GF-D8 (cell line): ENCODE results near the gene MPC1L.
A peak's percentile ranks its signal among the peaks of the same experiment; 100 is the strongest.

Experiments
- DNase-seq: peaks from one replicate; lab custom pipeline; 2025; lab: John Stamatoyannopoulos, UW

The MPC1L gene

DNA sequence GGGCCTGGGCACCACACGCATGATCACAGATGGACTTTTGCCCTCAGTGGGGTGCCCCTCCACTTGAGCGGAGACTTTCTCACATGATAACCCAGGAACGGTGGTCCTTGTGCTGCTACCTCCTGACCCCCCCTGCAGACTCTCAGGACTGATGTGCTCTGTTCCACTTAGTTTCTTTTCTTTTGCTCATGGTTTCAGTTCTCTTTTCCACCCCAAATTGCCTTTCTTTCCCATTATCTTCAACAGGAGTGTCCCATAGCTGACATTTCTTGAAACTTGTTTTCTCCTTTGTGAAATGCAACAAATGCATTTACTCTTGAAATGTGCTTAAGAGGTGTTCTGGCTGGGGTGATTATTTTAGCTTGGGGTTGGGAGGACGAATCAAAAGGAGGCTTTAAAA is 9.0 kb downstream of the MPC1L start:
- DNase-seq = no peak

DNA sequence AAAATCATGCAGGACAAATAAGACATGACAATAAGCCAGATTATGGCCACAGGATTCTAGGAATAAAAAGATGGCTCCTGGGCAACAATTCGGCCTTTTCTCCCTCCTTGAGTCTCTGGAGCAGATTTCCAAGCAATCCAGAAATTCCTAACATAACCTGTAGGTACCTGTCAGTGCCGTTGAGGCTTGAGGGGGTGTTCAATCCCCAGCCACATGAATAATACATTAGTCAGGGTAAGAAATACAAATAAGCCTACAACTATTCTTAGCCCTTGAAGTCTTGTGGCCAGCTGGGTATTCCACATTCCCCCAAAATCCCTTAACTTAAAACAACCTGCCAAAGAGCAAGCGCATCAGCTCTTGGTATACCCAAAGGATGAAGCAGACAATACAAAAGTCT is 14.5 kb downstream of the MPC1L start:
- DNase-seq = no peak

DNA sequence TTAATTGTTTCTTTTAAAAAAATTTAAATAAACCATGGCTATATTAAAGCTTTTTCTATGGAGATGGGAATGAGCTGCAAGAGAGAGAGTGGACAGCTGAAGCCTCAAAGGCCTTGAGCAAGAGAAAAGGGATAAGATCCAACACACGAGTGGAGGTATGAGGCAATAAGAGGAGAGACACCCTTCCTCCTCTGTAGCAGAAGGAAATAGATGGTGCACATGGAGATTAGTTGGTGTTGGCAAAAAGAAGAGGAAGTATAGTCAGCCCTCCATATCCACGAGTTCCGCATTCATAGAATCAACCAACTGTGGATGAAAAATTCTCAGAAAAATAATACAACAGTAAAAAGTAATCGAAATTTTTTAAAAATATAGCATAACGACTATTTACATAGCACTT is 20.9 kb downstream of the MPC1L start:
- peak; percentile 91 for DNase-seq

DNA sequence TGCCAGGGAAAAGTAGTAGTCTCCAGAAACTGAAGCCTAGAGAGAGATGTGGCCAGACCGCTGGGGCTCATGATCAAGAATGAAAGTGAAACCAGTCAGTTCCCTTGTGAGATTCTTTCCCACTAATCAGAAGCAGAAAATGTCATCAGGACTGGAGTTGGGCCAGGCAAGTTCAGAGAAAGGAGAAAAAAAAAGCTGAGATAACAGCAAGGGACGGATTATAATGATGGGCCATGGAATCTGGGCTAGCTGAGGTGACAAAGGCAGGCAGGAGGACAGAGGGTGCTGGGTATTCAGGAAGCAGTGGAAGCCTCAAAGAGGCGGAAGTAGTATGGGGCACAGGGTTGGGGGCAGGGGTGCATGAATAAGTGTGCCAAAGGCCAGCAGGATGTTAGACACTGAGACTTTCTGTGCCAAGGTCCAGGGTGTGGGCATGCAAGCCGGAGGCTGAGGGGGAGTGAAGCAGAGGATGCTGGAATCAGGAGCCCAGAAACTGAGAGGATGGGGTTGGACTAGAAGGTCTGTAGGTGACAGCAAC is 21.7 kb downstream of the MPC1L start:
- peak; percentile 58 for DNase-seq

DNA sequence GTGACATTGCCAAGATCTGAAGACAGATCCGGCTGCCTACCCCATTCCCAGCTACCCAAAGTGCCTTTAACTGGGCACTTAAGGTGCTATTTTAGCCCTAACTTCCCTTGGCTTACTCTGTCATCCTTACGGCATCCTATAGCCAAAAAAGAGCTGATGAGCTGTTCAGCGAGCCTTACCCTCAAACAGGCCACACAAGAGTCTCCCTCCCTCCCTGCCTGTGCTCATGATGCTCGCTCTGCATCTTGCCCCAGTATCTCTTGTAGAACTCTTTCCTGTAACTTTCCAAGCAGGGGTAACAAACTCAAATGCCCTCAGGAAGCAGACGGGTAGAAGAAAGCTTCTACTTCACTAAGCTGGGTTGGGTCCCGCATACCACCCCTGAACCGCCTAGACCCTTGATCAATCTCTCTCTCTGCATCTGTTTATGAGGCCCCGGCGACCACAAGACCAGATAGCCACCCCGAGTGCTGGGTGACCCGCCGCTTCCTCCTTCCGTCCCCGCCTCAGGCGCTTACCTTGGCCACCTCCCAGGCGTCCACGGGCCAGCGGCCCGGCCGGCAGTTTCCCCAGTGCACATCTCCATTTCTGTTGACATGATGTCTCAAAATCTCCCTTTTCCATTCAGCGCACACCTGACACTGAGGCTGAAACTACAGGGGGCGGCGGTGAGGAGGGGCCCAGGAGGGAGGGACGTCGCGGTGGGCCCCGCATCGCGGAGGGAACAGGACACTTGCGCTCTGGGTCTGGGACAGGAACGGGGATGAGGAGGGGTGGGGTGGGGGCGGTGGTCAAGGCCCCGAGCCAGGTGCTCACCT is 23.5 kb downstream of the MPC1L start:
- peak; percentile 2 for DNase-seq

DNA sequence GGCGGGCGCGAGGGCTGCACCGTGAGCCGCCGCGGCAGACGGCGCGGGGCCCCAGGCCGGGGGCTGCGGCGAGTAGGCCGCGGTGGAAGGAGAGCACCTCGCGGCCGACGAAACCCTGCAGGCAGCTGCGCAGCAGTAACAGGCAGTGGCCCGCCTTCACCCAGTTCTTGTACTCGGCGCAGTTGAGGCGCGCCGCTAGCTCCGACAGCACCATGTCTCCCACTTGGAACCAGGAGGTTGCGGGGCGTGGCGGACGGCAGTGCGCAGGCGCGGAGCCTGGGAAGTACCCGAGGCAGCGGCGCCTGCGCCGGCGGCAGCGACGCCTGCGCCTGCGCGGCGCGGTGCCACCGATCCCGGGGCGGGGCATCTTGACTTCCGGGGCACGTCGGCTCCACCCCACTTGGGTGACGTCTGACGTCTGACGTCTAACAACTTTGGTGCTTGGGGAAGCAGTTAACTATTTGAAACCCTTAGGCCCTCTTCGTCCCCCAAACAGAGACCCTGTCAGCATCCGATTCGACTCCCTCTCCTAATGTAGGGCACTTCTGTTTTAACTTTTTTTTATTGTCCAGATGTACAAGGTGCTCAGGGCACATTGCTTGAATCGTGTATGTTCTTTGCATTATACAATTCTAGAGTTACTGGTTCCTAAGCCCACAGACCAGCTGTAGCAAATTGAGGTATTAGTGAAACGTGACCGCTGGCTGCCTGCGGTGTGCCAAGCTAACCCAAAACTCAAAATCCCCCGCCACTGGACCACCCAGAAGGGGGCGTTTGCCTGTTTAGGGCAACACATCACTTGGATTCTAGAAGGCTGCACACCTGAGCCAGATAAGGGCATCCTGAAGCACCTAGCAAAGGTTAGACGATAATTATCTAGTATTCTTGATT is 24.3 kb downstream of the MPC1L start, which contains the start of gene CXorf38:
CXorf38 (minus strand) TSS at position 255 of the 891 bp plus-strand sequence; CDS start at position 214, 41 bp downstream.
- peak; percentile 67 for DNase-seq

DNA sequence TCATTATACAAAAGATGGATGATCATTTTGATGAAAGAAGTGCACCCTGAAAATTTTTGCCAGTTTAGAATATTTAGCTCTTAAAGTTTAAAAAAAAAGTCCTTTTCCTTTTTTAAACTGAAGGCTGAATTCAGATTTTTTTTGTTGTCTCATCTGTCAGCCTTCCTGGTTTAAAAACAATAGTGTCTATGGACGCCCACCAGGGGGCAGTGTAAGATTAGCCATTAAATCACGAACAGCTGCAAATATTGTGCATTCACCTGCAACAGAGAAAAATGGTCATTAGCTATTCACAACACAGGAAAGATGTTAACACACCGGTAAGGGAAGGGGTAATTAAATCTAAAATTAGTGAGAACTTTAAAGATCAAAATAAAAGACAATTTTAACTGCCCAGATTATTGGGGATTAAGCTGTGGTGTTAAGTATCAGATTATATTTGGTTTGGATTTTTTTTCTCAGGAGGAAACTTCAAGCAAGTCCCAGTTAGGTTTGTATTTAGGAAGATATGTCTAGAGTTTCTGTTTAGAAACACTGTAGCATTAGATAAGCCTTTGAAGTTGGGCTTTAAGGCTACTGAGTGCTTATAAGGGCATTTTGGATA is 28.5 kb downstream of the MPC1L start:
- peak; percentile 1 for DNase-seq

DNA sequence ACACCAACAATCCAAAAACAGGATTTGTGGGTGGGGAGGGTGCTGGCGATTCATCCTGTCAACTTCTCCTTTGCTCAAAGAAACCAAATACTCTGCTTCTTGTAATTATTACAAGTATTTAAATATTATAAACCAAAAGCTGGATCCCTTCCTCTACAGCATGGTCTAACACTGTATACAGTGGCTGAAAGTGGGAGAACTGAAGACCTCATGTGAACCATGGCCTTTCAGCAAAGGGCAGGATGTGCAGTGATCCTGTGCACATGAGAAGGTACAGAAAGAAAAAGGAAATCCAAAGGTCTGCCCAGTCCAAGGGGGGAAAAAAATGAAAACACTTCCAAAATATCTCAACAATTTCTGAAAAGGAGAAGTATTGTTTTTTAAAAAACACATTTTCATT is 29.4 kb downstream of the MPC1L start:
- no peak for DNase-seq

DNA sequence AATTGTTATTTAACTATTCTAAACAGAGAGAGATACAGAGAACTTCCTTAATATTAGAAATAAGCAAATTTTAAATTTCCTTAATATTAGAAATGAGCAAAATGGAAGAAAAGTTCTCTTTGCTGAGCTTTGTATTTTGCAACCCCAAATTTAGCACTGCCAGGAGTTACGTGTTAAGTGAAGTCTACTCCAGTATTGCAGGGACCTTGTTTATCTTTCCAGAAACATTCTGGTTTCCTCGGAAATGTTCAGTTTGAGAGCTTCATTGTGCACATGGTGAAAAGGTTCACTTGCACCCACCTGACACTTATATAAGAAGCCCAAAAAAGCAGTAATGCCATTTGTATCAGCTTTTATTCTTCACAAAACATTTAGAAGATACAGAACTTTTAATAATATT is 30.3 kb downstream of the MPC1L start:
- DNase-seq = no peak

DNA sequence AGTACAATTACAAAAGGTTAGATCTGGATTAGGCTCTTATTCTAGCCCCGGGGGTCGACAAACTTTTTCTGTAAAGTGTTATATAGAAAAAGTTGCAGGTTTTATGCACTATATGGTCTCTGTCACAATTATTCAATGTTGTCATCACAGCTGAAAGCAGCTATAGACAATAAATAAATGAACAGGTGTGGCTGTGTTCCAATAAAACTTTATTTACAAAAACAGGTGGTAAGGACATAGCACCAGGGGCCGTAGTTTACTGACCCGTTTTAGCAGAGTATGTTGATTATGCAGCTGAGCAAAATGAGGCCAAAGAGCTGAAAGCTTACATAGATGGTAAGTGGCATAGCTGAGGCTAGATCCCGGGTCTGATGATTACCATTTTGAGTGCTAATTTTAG is 37.2 kb downstream of the MPC1L start:
- DNase-seq = no peak

DNA sequence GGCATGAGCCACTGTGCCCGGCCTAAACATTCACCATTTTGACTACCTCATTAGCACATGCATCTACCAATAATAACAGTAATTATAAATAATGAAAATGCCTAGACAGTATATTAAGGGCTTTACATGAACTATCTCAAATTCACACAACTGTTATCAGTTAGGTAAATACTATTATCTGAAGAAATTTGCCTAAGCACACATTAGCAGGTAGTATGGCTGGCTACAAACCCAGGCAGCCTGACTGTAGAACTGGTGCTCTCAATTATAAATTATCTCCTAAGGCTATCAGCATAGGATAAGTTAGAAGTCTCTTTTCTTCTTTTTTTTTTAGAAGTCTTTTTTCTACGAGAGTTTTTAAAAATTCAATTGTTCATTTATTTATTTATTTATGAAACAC is 38.3 kb downstream of the MPC1L start:
- no peak for DNase-seq

DNA sequence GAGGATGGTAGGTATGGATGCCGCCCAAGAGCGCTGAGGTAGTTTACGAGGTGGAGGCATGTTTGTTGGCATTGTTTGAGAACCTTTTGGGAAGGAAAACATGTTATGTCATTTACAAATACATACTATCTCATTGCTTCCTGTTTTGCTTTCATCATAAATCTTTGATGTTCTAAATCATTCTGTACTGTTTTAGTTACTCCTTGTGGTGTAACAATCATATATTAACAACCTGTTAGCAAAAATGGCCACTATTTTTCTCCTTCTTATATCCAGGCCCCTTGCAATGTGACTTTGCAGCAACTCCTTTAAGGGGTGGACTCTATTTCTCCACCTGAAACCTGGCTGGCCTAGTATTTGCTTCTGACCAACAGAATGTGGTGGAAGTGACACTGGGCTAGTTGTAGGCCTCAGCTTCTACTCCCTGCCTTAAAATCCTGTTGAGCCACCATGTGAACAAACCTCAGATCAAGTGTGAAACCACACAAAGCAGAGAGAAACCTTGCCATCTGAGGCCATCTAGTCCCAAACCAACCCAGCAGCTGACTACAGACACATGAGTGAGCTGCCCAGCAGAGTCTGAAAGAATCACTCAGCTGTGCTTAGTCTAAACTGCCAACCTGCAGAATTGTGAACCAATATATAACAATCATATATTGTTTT is 40.0 kb downstream of the MPC1L start:
- DNase-seq = no peak

DNA sequence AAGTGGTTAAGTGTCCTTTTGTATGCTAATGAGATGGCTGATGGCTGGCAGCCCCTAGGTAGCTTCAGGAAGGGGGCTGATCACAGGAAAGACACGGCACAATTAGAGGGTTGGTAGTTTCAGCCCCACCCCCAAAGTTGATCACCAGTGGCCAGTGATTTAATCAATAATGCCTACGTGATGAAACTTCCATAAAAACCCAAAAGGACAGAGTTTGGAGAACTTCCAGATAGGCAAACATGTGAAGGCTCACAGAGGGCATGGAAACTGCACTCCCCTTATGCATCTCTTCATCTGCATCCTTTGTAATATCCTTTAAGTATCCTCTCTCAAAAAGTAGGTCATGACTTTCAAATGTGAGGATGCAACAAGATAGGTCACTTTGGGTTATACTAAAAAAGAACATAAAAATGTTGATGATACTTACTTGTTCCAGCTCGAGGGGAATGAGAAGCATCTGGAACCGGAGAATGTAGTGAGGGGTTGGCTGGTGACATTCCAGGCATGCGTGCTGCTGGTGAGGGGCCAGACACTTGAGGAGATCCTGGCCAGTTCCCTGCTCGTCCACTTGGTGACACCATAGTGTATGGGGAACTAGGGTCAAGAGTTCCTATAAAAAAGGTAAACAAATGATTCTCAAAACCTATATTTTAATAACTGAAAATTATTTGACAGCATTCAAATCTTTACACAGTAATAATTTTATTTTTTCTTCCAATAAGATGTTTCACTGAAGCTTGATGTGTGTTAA is 40.8 kb downstream of the MPC1L start:
- DNase-seq = no peak

DNA sequence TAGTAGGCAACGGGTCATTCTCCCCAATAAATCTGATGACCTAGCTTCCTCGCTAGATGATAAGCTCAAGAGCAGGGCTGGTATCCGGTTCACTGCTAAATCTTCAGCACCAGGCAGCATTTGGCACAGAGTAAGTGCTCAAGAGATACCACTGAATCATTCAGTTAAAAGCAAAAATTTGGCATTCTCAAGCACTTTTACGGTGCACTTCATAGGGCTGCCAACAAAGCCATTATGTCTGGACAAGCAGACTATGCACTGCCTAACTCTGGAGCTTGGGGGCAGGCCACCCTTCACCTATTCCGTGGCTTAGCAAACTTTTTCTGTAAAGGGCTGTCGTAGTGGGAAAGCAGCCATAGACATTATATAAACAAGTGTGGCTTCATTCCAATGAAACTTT is 47.9 kb downstream of the MPC1L start:
- no peak for DNase-seq
